Karpas-422 (cell line): Measurements from ENCODE around the gene PPP1R17. TPM values are rescaled to one million over a fixed set of nuclear protein-coding genes. Genes with fewer than 3 reads are reported as not detected.

Experiments
- DNase-seq: peaks from one replicate; pipeline ENCODE4 v3.0.0-alpha.2; 2015
- H2AFZ ChIP-seq: fragments of 200-600 bp; sonication (generic); 2 replicates; pipeline ENCODE4 v1.6.1; 2014; ENCODE audit warnings: antibody characterized with exemption, low read length, mixed read lengths
- H3K27ac ChIP-seq: fragments of 200-600 bp; sonication (generic); 2 replicates; pipeline ENCODE4 v1.5.1; 2014; ENCODE audit warnings: mild to moderate bottlenecking, low read length, moderate library complexity
- H3K27me3 ChIP-seq: fragments of 200-600 bp; sonication (generic); 2 replicates; pipeline ENCODE4 v1.6.1; 2014; ENCODE audit warnings: low read length, mixed read lengths
- H3K36me3 ChIP-seq: fragments of 200-600 bp; sonication (generic); 2 replicates; pipeline ENCODE4 v1.6.1; 2014; ENCODE audit warnings: low read length, mixed read lengths; ENCODE audit not compliant: insufficient read depth
- H3K4me1 ChIP-seq: fragments of 200-600 bp; sonication (generic); 2 replicates; pipeline ENCODE4 v1.6.1; 2014; ENCODE audit warnings: mild to moderate bottlenecking, low read length, mixed read lengths
- H3K4me2 ChIP-seq: fragments of 200-600 bp; sonication (generic); 2 replicates; pipeline ENCODE4 v1.6.1; 2014; ENCODE audit warnings: low read length, low read depth, mild to moderate bottlenecking; ENCODE audit not compliant: poor library complexity, severe bottlenecking
- H3K4me3 ChIP-seq: fragments of 200-600 bp; sonication (generic); 2 replicates; pipeline ENCODE4 v1.5.1; 2014; ENCODE audit warnings: mild to moderate bottlenecking, antibody characterized with exemption, low read length, mixed read lengths
- H3K79me2 ChIP-seq: fragments of 200-600 bp; sonication (generic); 2 replicates; pipeline ENCODE4 v1.6.1; 2014; ENCODE audit warnings: mild to moderate bottlenecking, low read length, mixed read lengths
- H3K9ac ChIP-seq: fragments of 200-600 bp; sonication (generic); 2 replicates; pipeline ENCODE4 v1.6.0; 2014; ENCODE audit warnings: low read length
- H3K9me2 ChIP-seq: fragments of 200-600 bp; sonication (generic), shearing (Covaris generic); replicated peaks from 2 replicates; pipeline ENCODE4 v1.6.0; 2014; ENCODE audit warnings: mild to moderate bottlenecking, low read length, moderate library complexity; ENCODE audit not compliant: insufficient read depth
- H3K9me3 ChIP-seq: fragments of 300-700, 200-600 bp; sonication (generic); 2 replicates; pipeline ENCODE4 v1.6.1; 2014; ENCODE audit warnings: low read length, mixed read lengths
- H4K20me1 ChIP-seq: fragments of 200-600 bp; sonication (generic); 2 replicates; pipeline ENCODE4 v1.6.1; 2014; ENCODE audit warnings: mild to moderate bottlenecking, antibody characterized with exemption, low read length, low read depth; ENCODE audit not compliant: insufficient read depth
- total RNA-seq: library from RNA; depleted of rRNA; stranded (reverse); fragments of >200 nt; shearing (Covaris generic); gene quantifications from 2 replicates; pipeline ENCODE4 v1.2.3, GENCODE V29; 2014; ENCODE audit warnings: low replicate concordance; rRNA removed

Gene PPP1R17
- 0.22 and 7.9 TPM in 2 replicates for total RNA-seq

DNA sequence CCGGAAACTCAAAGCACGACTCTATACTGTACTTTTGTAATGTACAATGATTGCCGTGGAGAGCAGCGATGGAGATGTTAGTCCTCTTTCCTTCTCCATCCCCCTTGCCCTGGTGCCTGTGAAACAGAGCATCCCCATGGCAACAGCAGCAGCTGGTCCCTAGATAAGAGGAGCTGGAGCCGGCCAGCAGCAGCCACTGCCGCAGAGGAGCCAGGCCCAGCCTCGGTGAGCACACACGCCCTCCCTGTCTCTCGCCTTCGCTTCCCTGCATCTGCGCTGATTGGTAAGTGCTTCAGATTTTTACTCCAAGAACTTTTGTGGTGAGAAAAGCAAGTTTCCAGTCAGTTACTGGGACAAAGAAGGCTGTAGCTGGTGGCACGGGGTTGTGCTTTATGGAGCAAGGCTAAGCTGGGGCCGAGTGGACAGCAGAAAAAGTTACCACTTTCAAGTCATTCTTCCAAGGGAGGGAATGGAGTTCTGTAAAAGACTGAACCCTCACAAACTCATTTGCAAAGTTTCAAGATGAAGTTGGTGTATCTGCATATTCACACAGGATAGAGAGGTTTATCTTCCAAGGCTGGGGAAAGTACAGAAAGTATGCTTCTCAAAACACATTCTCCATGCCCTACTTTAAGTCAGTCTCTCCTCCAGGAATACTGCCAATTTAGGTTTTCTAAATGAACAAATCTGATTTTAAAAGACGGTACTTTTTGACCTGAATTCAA is at the start of gene PPP1R17:
PPP1R17 (plus strand) TSS at position 192 of the 725 bp plus-strand sequence. CDS start 5,227 bp downstream, outside the sequence.
- DNase-seq, result no peak
- Histone ChIP-seq H3K36me3 (no peaks in the 10 kb centered on the region), H3K79me2 (no peaks in the 10 kb centered on the region), H3K4me3 (peak within 1 kb of the TSS; percentile 42), H3K27me3 (no peaks in the 10 kb centered on the region), H3K9me3 (no peaks in the 10 kb centered on the region), H4K20me1 (no peaks in the 10 kb centered on the region), H3K4me2 (peak within 1 kb of the TSS; percentile 53), H3K9me2 (no peaks in the 10 kb centered on the region), H3K27ac (peak within 1 kb of the TSS; percentile 88), H3K9ac (peak within 1 kb of the TSS; percentile 62), H2AFZ (0 out of 2 replicates have a peak within 1 kb of the TSS, but pooled peaks have one; percentile 2), H3K4me1 (peaks cover 52% of the 10 kb centered on the region)

DNA sequence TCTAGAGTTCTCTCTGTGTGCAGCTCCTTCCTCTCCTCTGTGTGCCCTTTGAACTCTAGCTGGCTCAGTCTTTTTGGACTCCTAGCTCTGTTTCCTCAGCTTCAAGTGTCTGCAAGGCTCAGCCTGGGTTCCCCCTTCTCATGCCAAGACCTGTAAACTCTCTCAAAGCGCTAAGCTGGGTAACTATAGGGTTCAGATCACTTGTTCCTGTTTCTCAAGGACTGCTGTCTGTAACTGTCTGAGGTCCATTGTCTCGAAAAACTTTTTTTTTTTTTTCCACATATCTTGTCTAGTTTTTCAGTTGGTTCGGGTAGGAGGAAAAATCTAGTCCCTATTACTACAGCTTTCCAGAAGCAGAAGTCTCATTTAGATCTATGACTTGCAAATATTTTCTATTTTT is 46.6 kb upstream of the PPP1R17 start:
- Histone ChIP-seq H3K27me3 (no peaks in the 10 kb centered on the region), H3K9me2 (no peaks in the 10 kb centered on the region), H3K27ac (no peak overlapping the region), H3K4me2 (no peak overlapping the region), H3K9me3 (no peaks in the 10 kb centered on the region), H2AFZ (no peak overlapping the region), H3K9ac (no peak overlapping the region), H4K20me1 (no peaks in the 10 kb centered on the region), H3K4me3 (no peak overlapping the region), H3K36me3 (no peaks in the 10 kb centered on the region), H3K4me1 (no peaks in the 10 kb centered on the region), H3K79me2 (no peaks in the 10 kb centered on the region)
- DNase-seq, result no peak

DNA sequence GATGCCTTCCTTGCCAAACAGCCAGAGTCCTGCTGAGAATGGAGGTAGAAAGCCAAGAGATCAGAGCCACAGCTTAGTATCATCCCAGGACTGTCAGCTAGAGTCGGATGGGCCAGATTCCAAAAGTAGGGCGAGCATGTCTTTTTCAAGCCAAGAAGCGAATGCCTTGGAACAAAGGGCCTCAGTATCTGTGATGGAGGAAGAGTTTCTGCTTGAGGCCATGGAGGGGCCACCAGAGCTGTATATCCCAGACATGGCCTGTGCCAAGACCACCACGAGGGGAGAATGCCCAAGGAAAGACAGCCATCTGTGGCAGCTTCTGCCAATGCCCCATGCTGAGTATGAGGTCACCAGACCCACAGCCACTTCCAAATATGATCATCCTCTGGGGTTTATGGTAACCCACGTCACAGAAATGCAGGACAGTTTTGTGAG is 44.3 kb upstream of the PPP1R17 start:
- DNase-seq, result no peak
- Histone ChIP-seq H3K9me2 (no peaks in the 10 kb centered on the region), H3K4me1 (no peaks in the 10 kb centered on the region), H3K9ac (no peak overlapping the region), H3K79me2 (no peaks in the 10 kb centered on the region), H2AFZ (no peak overlapping the region), H3K36me3 (no peaks in the 10 kb centered on the region), H3K27me3 (no peaks in the 10 kb centered on the region), H3K4me2 (no peak overlapping the region), H3K9me3 (no peaks in the 10 kb centered on the region), H3K27ac (no peak overlapping the region), H4K20me1 (no peaks in the 10 kb centered on the region), H3K4me3 (no peak overlapping the region)

DNA sequence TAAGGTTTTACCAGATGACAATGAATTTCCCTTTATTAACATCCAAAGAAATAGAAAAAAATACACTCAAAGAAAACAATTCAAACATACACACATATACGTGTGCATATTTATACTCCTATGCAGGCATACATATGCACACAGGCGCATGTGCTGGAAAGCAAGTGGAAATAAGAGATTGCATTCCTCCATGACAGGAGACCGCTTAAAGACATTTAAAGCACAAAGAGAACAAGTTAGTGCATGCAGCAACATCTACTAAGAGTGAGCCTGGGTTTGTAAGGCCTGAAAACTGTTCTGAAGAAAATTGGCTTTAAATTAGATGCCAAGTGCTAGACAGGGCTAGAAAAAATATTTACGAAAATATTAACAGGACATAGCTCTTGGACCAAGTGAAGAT is 40.1 kb upstream of the PPP1R17 start:
- H3K9me3 ChIP-seq, result no peaks in the 10 kb centered on the region
- no peaks in the 10 kb centered on the region for H3K9me2 ChIP-seq
- H3K4me3 ChIP-seq, result no peak overlapping the region
- no peak for DNase-seq
- H3K27me3 ChIP-seq, result no peaks in the 10 kb centered on the region
- H3K4me1 ChIP-seq, result no peaks in the 10 kb centered on the region
- H3K27ac ChIP-seq, result no peak overlapping the region
- no peaks in the 10 kb centered on the region for H3K79me2 ChIP-seq
- no peaks in the 10 kb centered on the region for H3K36me3 ChIP-seq
- no peak overlapping the region for H3K4me2 ChIP-seq
- H3K9ac ChIP-seq, result no peak overlapping the region
- H2AFZ ChIP-seq, result no peak overlapping the region
- no peaks in the 10 kb centered on the region for H4K20me1 ChIP-seq

DNA sequence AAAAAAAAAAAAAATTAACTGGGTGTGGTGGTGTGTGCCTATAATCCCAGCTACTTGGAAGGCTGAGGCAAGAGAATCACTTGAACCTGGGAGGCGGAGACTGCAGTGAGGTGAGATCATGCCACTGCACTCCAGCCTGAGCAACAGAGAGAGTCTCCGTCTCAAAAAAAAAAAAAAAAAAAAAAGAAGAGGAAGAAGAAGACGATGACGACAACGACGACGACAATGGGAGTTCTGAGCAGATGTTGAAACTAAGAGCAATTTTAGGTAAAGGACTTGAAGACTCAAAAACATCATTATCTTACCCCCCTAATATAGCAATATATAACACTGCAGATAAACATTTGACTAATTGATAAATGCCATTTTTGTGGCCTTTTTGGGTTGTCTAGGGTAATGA is 39.5 kb upstream of the PPP1R17 start:
- no peak overlapping the region for H3K9ac ChIP-seq
- no peaks in the 10 kb centered on the region for H4K20me1 ChIP-seq
- DNase-seq, result no peak
- no peak overlapping the region for H3K4me2 ChIP-seq
- H3K79me2 ChIP-seq, result no peaks in the 10 kb centered on the region
- no peaks in the 10 kb centered on the region for H3K9me3 ChIP-seq
- H3K36me3 ChIP-seq, result no peaks in the 10 kb centered on the region
- H3K27me3 ChIP-seq, result no peaks in the 10 kb centered on the region
- no peak overlapping the region for H2AFZ ChIP-seq
- H3K4me3 ChIP-seq, result no peak overlapping the region
- no peak overlapping the region for H3K27ac ChIP-seq
- H3K4me1 ChIP-seq, result no peaks in the 10 kb centered on the region
- H3K9me2 ChIP-seq, result no peaks in the 10 kb centered on the region

DNA sequence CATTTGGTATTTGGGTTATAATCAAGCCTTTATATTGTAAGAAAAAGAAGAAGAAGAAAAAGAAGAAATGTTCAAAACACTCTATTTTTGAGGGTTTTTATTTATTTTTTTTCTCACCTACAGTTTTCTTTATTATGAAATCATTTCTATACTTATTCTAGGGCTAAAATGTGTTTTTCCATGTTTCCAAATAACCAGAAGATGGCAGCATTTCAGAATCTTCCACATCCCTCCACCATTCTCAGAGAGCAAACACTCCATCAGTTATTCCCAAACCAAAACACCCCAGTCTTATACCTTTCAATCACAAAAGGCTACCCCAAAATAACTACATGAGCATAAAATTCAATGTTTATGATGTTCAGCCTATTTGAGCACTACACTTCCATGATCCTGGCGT is 38.7 kb upstream of the PPP1R17 start:
- Histone ChIP-seq H4K20me1 (no peaks in the 10 kb centered on the region), H3K27ac (no peak overlapping the region), H3K9ac (no peak overlapping the region), H3K27me3 (no peaks in the 10 kb centered on the region), H3K9me3 (no peaks in the 10 kb centered on the region), H2AFZ (no peak overlapping the region), H3K4me2 (no peak overlapping the region), H3K9me2 (no peaks in the 10 kb centered on the region), H3K79me2 (no peaks in the 10 kb centered on the region), H3K4me3 (no peak overlapping the region), H3K36me3 (no peaks in the 10 kb centered on the region), H3K4me1 (no peaks in the 10 kb centered on the region)
- DNase-seq, result no peak

DNA sequence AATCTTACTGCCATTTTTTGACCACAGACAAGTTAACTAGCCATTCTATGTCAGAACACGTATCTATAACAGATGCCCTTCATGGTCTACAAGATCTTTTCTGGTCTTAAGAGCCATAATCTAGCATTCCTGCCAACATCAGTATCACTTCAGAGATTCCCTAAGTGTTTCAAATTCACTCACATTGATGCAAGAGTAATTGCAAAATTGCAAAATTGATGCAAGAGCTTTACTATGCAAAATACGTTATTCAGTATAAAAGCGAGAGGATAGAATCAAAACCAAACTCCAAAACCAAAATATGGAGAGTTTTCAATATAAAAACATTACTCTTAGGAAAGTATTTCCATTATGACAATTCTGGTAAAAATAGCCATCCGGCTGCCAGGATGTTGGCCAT is 38.1 kb upstream of the PPP1R17 start:
- H2AFZ ChIP-seq, result no peak overlapping the region
- no peaks in the 10 kb centered on the region for H3K9me2 ChIP-seq
- H3K36me3 ChIP-seq, result no peaks in the 10 kb centered on the region
- no peaks in the 10 kb centered on the region for H3K79me2 ChIP-seq
- no peaks in the 10 kb centered on the region for H4K20me1 ChIP-seq
- H3K4me3 ChIP-seq, result no peak overlapping the region
- no peaks in the 10 kb centered on the region for H3K27me3 ChIP-seq
- H3K27ac ChIP-seq, result no peak overlapping the region
- no peak overlapping the region for H3K9ac ChIP-seq
- H3K4me2 ChIP-seq, result no peak overlapping the region
- H3K4me1 ChIP-seq, result peaks cover under 1% of the 10 kb centered on the region; the same call in 1 of the 2 replicates
- H3K9me3 ChIP-seq, result no peaks in the 10 kb centered on the region
- DNase-seq, result no peak

DNA sequence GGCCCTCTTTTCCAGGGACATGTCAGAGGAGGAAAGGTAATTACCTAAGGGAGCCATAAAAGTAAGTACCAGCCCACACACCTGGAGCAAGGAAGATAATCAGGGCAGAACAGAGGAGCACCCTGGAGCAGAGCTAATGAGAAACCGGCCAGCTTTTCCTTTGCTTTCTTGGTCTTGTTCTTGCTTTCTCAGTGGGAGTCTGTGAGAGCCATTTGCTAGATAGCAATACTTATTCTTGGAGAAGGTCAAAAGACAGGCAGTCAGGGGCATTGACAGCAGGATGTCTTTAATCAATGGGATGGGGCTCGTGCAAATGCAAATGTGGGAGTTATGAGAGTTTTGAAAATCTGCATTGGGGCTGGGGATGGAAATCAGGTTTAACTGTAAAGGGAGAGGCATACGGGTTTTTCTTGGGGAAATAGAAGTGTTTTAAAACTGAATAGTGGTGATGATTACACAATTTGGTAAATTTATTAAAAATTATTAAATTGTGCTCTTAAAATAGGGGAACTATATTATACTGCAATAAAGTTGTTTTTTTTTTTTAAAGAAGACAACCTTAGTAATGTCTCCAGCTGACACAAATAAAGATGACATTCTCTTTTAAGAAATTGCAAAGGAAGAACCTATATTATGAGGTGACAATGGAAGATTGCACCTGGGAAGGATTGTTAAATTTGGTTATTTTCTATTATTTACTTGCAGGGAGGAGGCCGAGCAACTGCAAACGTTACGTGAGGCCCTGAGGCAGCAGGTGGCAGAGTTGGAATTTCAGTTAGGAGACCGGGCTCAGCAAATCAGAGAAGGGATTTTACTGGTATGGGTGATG is 35.6 kb upstream of the PPP1R17 start:
- Histone ChIP-seq H3K79me2 (no peaks in the 10 kb centered on the region), H3K36me3 (no peaks in the 10 kb centered on the region), H3K4me3 (no peak overlapping the region), H2AFZ (no peak overlapping the region), H3K27ac (no peak overlapping the region), H3K9me3 (no peaks in the 10 kb centered on the region), H3K27me3 (no peaks in the 10 kb centered on the region), H3K4me2 (no peak overlapping the region), H4K20me1 (no peaks in the 10 kb centered on the region), H3K9ac (no peak overlapping the region), H3K9me2 (no peaks in the 10 kb centered on the region), H3K4me1 (peaks cover 2% of the 10 kb centered on the region; the same call in 1 of the 2 replicates)
- no peak for DNase-seq
